Sigmoid colon (tissue), 4 donors: Measurements from ENCODE around the gene GAREM1.

ENCODE experiments used
- CTCF ChIP-seq, 4 experiments: fragments of 450-650 bp in 3 of 4; fragments of 200-600 bp in 1 of 4; IDR thresholded peaks; one replicate each; pipeline ENCODE4 v1.5.1; 2016 to 2019; ENCODE audit warnings: antibody characterized with exemption in 4 of 4, mild to moderate bottlenecking in 3 of 4, moderate library complexity in 2 of 4
- EP300 ChIP-seq, 4 donors: sonication (generic); formaldehyde crosslinking; IDR thresholded peaks; one replicate each; pipeline ENCODE4 v1.6.1; 2017; ENCODE audit warnings: antibody characterized with exemption in 4 of 4
- POLR2A ChIP-seq, 2 donors: fragments of 450-650 bp; IDR thresholded peaks; one replicate each; pipeline ENCODE4 v1.6.1; 2016; ENCODE audit warnings: antibody characterized with exemption in 2 of 2, mild to moderate bottlenecking in 2 of 2, moderate library complexity in 2 of 2
- POLR2AphosphoS5 ChIP-seq, 4 donors: sonication (generic); formaldehyde crosslinking; IDR thresholded peaks; one replicate each; pipeline ENCODE4 v1.6.1; 2017; ENCODE audit warnings: antibody characterized with exemption in 4 of 4

- TF ChIP-seq CTCF (IDR thresholded peaks at IDR 0.05) (no peak), POLR2AphosphoS5 (IDR thresholded peaks at IDR 0.05) (no peak), POLR2A (IDR thresholded peaks at IDR 0.05) (no peak), EP300 (IDR thresholded peaks at IDR 0.05) (no peak)
Observed at GRCh38 chr18:32280188-32280783, 190.4 kb downstream of the GAREM1 start.
